PC-9 (cell line): ENCODE results near the gene PANK2. TPM values are rescaled to one million over a fixed set of nuclear protein-coding genes. Genes with fewer than 3 reads are reported as not detected.

Experiments used
- BruUV-seq: library from RNA; stranded (reverse); fragments of 400-500 nt; replicated peaks from 2 replicates; lab custom pipeline; 2021; lab: Mats Ljungman, UMichigan
- CTCF ChIA-PET: fragments of 300-600 bp; sonication (Branson Sonifier 250); formaldehyde crosslinking; loops from one replicate; lab custom pipeline; 2022; ENCODE audit warnings: antibody characterized with exemption; lab: Charles Lee
- POLR2A ChIA-PET: fragments of 300-600 bp; sonication (Branson Sonifier 250); formaldehyde crosslinking; loops from one replicate; lab custom pipeline; 2022; ENCODE audit warnings: antibody characterized with exemption; ENCODE audit not compliant: unreplicated experiment; lab: Charles Lee
- DNase-seq, 2 experiments: peaks; one replicate each; pipeline versions ENCODE4 v3.0.0 to v3.0.0-alpha.2; 2015 to 2022; ENCODE audit warnings: mixed read lengths in 1 of 2
- H2AFZ ChIP-seq: fragments of 200-600 bp; sonication (generic); 2 replicates; pipeline ENCODE4 v1.8.1; 2017; ENCODE audit warnings: antibody characterized with exemption
- H3F3A ChIP-seq: fragments of 200-600 bp; sonication (generic); 2 replicates; pipeline ENCODE4 v1.8.1; 2017; ENCODE audit warnings: antibody characterized with exemption, mild to moderate bottlenecking, low read depth; ENCODE audit not compliant: insufficient read depth
- H3K27ac ChIP-seq: fragments of 200-600 bp; sonication (generic); 2 replicates; pipeline ENCODE4 v1.6.1; 2016; ENCODE audit warnings: mixed run types
- H3K27me3 ChIP-seq: fragments of 200-600 bp; sonication (generic); 2 replicates; pipeline ENCODE4 v1.6.1; 2016; ENCODE audit warnings: low read depth, mixed run types; ENCODE audit not compliant: insufficient read depth
- H3K36me3 ChIP-seq: fragments of 200-600 bp; sonication (generic); 2 replicates; pipeline ENCODE4 v1.6.1; 2016; ENCODE audit warnings: low read depth, mixed run types
- H3K4me1 ChIP-seq: fragments of 200-600 bp; sonication (generic); replicated peaks from 2 replicates; pipeline ENCODE4 v1.6.1; 2016; ENCODE audit warnings: mixed run types; ENCODE audit not compliant: insufficient read depth
- H3K4me2 ChIP-seq: fragments of 200-600 bp; sonication (generic); 2 replicates; pipeline ENCODE4 v1.6.1; 2017; ENCODE audit warnings: mixed run types
- H3K4me3 ChIP-seq: fragments of 200-600 bp; sonication (generic); 2 replicates; pipeline ENCODE4 v1.6.1; 2016; ENCODE audit warnings: mixed run types
- H3K79me2 ChIP-seq: fragments of 200-600 bp; sonication (generic); 2 replicates; pipeline ENCODE4 v1.6.1; 2017; ENCODE audit warnings: low read depth, mixed run types
- H3K9me2 ChIP-seq: fragments of 200-600 bp; sonication (generic); 2 replicates; pipeline ENCODE4 v1.8.1; 2017; ENCODE audit warnings: mild to moderate bottlenecking; ENCODE audit not compliant: insufficient read depth
- H3K9me3 ChIP-seq: fragments of 200-600 bp; sonication (generic); 2 replicates; pipeline ENCODE4 v1.8.1; 2016; ENCODE audit warnings: low read depth; ENCODE audit not compliant: insufficient read depth
- H4K20me1 ChIP-seq: fragments of 200-600 bp; sonication (generic); 2 replicates; pipeline ENCODE4 v1.8.1; 2017; ENCODE audit not compliant: insufficient read depth
- EZH2 ChIP-seq: fragments of 200-600 bp; sonication (generic); IDR thresholded peaks from 2 replicates; pipeline ENCODE4 v1.8.0; 2017; ENCODE audit warnings: antibody characterized with exemption, low read depth
- intact Hi-C: fragments of 100-400 bp; cut with micrococcal nuclease; formaldehyde crosslinking; loops from one replicate; pipeline ENCODE4 v1.10.0; 2022; ENCODE audit not compliant: unreplicated experiment
- total RNA-seq: library from RNA; stranded (reverse); gene quantifications from 2 replicates; pipeline ENCODE4 v1.2.3, GENCODE V29; 2021
- TF ChIP-seq, protein P1 (sequence below): fragments of 200-600 bp; sonication (generic); conservative IDR thresholded peaks from 2 replicates; pipeline ENCODE4 v1.6.1; 2017; ENCODE audit warnings: mixed run types, antibody characterized with exemption, mild to moderate bottlenecking, moderate library complexity

The PANK2 gene
- total RNA-seq, 1 experiment from 2014 or later = 51.6 TPM

DNA sequence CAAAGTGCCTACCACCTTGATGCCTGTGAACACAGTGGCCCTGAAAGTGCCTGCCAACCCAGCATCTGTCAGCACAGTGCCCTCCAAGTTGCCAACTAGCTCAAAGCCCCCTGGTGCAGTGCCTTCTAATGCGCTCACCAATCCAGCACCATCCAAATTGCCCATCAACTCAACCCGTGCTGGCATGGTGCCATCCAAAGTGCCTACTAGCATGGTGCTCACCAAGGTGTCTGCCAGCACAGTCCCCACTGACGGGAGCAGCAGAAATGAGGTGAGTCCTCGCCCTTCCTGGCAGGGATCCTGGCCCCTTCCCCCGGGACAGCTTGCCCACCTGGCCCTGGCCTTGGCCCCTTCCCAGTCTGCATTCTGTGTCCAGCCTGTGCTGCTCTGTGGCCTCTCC is 24.7 kb upstream of the PANK2 start:
- Histone ChIP-seq H3K4me3 (no peak overlapping the region), H3K27me3 (no peaks in the 10 kb centered on the region), H3F3A (peaks cover 7% of the 10 kb centered on the region; the same call in 1 of the 2 replicates), H3K4me2 (no peak overlapping the region), H4K20me1 (no peaks in the 10 kb centered on the region), H3K9me3 (no peaks in the 10 kb centered on the region), H3K36me3 (peaks cover 10% of the 10 kb centered on the region; the same call in 1 of the 2 replicates), H3K9me2 (no peaks in the 10 kb centered on the region), H3K4me1 (no peaks in the 10 kb centered on the region), H3K79me2 (no peaks in the 10 kb centered on the region), H2AFZ (no peak overlapping the region), H3K27ac (no peak overlapping the region)
- no TSS peak for BruUV-seq
- CTCF ChIA-PET = no interaction called here
- no peak for TF ChIP-seq EZH2
- TF ChIP-seq, protein P1, sequence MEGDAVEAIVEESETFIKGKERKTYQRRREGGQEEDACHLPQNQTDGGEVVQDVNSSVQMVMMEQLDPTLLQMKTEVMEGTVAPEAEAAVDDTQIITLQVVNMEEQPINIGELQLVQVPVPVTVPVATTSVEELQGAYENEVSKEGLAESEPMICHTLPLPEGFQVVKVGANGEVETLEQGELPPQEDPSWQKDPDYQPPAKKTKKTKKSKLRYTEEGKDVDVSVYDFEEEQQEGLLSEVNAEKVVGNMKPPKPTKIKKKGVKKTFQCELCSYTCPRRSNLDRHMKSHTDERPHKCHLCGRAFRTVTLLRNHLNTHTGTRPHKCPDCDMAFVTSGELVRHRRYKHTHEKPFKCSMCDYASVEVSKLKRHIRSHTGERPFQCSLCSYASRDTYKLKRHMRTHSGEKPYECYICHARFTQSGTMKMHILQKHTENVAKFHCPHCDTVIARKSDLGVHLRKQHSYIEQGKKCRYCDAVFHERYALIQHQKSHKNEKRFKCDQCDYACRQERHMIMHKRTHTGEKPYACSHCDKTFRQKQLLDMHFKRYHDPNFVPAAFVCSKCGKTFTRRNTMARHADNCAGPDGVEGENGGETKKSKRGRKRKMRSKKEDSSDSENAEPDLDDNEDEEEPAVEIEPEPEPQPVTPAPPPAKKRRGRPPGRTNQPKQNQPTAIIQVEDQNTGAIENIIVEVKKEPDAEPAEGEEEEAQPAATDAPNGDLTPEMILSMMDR = no peak
- no peak for DNase-seq
- POLR2A ChIA-PET = no interaction called here
- intact Hi-C loops = no loop called here

DNA sequence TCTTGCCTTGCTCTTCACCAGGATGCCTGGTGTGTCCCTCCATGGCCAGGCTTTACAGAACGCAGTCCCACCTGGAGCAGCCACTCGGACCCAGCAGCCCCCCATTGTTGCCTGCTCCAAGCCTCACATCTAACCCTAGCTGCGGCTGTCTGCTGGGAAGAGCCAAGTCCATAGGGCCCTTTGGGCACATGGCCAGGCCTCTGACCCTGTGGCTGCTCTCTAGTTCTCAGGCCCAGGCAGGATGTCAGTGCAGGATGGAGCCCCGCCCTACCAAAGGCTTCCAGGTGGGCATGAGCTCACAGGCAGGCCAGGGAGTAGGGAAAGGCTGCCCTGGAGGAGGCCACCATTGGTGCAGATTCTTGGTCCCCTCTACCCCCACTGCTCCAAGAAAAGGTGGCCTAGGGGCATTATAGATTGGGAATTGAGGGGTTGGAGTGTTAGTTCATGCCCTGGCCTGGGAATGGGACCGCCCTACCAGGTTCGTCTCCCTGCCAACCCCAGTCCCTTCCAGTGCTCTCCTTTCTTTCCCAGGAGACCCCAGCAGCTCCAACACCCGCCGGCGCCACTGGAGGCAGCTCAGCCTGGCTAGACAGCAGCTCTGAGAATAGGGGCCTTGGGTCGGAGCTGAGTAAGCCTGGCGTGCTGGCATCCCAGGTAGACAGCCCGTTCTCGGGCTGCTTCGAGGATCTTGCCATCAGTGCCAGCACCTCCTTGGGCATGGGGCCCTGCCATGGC is 23.9 kb upstream of the PANK2 start:
- ChIA-PET CTCF (no interaction called here), POLR2A (no interaction called here)
- no peaks in the 10 kb centered on the region for H3K79me2 ChIP-seq
- no peaks in the 10 kb centered on the region; the same call in 1 of the 2 replicates for H3K4me1 ChIP-seq
- peaks cover 10% of the 10 kb centered on the region; the same call in 1 of the 2 replicates for H3K36me3 ChIP-seq
- H3K4me2 ChIP-seq = no peak overlapping the region
- DNase-seq = no peak
- H3K4me3 ChIP-seq = no peak overlapping the region
- no peak overlapping the region for H3K27ac ChIP-seq
- TF ChIP-seq EZH2 = no peak
- TF ChIP-seq, protein P1 = no peak
- intact Hi-C loops = no loop called here
- peaks cover 7% of the 10 kb centered on the region; the same call in 1 of the 2 replicates for H3F3A ChIP-seq
- no peaks in the 10 kb centered on the region for H4K20me1 ChIP-seq
- H3K9me3 ChIP-seq = no peaks in the 10 kb centered on the region
- H3K27me3 ChIP-seq = no peaks in the 10 kb centered on the region
- no peaks in the 10 kb centered on the region for H3K9me2 ChIP-seq
- H2AFZ ChIP-seq = no peak overlapping the region
- no TSS peak for BruUV-seq

DNA sequence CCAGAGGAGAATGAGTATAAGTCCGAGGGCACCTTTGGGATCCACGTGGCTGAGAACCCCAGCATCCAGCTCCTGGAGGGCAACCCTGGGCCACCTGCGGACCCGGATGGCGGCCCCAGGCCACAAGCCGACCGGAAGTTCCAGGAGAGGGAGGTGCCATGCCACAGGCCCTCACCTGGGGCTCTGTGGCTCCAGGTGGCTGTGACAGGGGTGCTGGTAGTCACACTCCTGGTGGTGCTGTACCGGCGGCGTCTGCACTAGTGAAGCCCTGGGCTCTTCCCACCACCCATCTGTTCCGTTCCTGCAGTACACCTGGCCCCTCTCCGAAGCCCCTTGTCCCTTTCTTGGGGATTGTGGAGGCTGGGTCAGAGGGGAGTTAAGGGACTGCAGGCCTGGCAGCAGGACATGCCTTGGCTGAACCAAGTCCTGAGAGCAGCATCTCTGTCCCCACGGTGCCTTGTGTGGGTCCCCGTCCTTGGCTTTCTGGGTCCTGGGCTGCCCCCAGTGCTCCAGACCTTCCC is 23.2 kb upstream of the PANK2 start:
- Histone ChIP-seq H3K4me1 (peaks cover 4% of the 10 kb centered on the region), H3K4me3 (no peak overlapping the region), H3K9me2 (no peaks in the 10 kb centered on the region), H3K79me2 (no peaks in the 10 kb centered on the region), H3K4me2 (no peak overlapping the region), H3K9me3 (no peaks in the 10 kb centered on the region), H3K36me3 (peaks cover 10% of the 10 kb centered on the region; the same call in 1 of the 2 replicates), H4K20me1 (no peaks in the 10 kb centered on the region), H3F3A (peaks cover 8% of the 10 kb centered on the region; the same call in 1 of the 2 replicates), H2AFZ (no peak overlapping the region), H3K27me3 (no peaks in the 10 kb centered on the region), H3K27ac (no peak overlapping the region)
- no peak for DNase-seq
- ChIA-PET POLR2A (no interaction called here), CTCF (interaction anchor here (0.6 kb wide), 1 partner anchor 125 kb away, joined by 3 read pairs; no protein-coding TSS in a partner anchor)
- TF ChIP-seq, protein P1 = no peak
- TF ChIP-seq EZH2 = no peak
- no TSS peak for BruUV-seq
- intact Hi-C loops = no loop called here
